Measurements from ENCODE around the gene FUT8. TPM values are rescaled to one million over a fixed set of nuclear protein-coding genes. Genes with fewer than 3 reads are reported as not detected.

Gene FUT8
- total and polyA plus RNA-seq, 2 of the 8 experiments (the other 6 are each of a cell fraction or from before 2014, with no cell fraction given): 10.5 to 25.1 TPM

- H3K79me2 ChIP-seq (ENCODE audit: control insufficient read depth in 1 of 2, insufficient read depth in 2 of 2, low read length in 2 of 2): no peaks in the 10 kb centered on the region
- WGBS, 2 experiments (ENCODE audit: extremely low coverage in 1 of 2, insufficient coverage in 1 of 2, insufficient read length in 1 of 2, insufficient replicate concordance in 2 of 2, low coverage in 1 of 2, low lambda C conversion rate in 2 of 2, missing lambda C conversion rate in 1 of 2): 87% methylated on average over 2 of the region's 2 CpGs; no CpG with 5 or more reads in 1 of the 2 experiments
- FAIRE-seq: no peak
Observed at GRCh38 chr14:65558363-65558762, 145.8 kb downstream of the FUT8 start.

More at GRCh38 chr14:65558363-65558762, 145.8 kb downstream of the FUT8 start:
- H3K4me3 ChIP-seq (ENCODE audit: extremely low read depth in 1 of 4, insufficient read depth in 2 of 4, low read depth in 3 of 4, low read length in 4 of 4): no peak overlapping the region
- peaks cover 0 to 9% (median 0%) of the 10 kb centered on the region in 4 experiments; a peak in 1 of 7 replicates for H3K4me1 ChIP-seq (replicated peaks in 1 of 4; ENCODE audit: control insufficient read depth in 3 of 4, insufficient read depth in 4 of 4, low read length in 3 of 4)
- H3K79me1 ChIP-seq (ENCODE audit: low read depth, low read length): no peaks in the 10 kb centered on the region
- no peak overlapping the region for H2BK5ac ChIP-seq (ENCODE audit: low read depth, low read length)
- ChIA-PET POLR2A (ENCODE audit: partially characterized antibody) (interaction anchor here (0.6 kb wide), 1 partner anchor 146 kb away, joined by 3 read pairs; the partner anchor contains the start of gene FUT8), CTCF (ENCODE audit: partially characterized antibody) (interaction anchor here (0.7 to 1.0 kb wide), 2 partner anchors 12 to 22 kb away, joined by 4 to 5 read pairs; no protein-coding TSS in a partner anchor)
- H3K27me3 ChIP-seq (replicated peaks in 1 of 4; ENCODE audit: control insufficient read depth in 3 of 4, extremely low read depth in 1 of 4, insufficient read depth in 3 of 4, low read length in 3 of 4): no peaks in the 10 kb centered on the region
- no peak overlapping the region for H3K18ac ChIP-seq (ENCODE audit: extremely low read depth, low read length)
- no peak overlapping the region for H3K23ac ChIP-seq (ENCODE audit: insufficient read length)
- H3K27ac ChIP-seq (ENCODE audit: low read depth, low read length): no peak overlapping the region
- no peaks in the 10 kb centered on the region for H4K20me1 ChIP-seq (replicated peaks in 1 of 2; ENCODE audit: control insufficient read depth in 1 of 2, insufficient read depth in 2 of 2, low read length in 2 of 2)
- no peak overlapping the region for H4K8ac ChIP-seq (ENCODE audit: extremely low read depth, insufficient read depth, low read length)
- H3K9ac ChIP-seq (replicated peaks in 1 of 4; ENCODE audit: extremely low read depth in 1 of 4, low read depth in 3 of 4, low read length in 3 of 4): no peak overlapping the region
- H4K5ac ChIP-seq (ENCODE audit: insufficient read length, low read depth, low read length): no peak overlapping the region
- H3K4me2 ChIP-seq (ENCODE audit: insufficient read depth in 1 of 2, low read depth in 2 of 2, low read length in 2 of 2): no peak overlapping the region
- H2BK20ac ChIP-seq (ENCODE audit: low read length): no peak overlapping the region
- H2AFZ ChIP-seq (ENCODE audit: low read length): no peak overlapping the region
- H2BK12ac ChIP-seq (ENCODE audit: low read depth, low read length): no peak overlapping the region
- no peak overlapping the region for H3K4ac ChIP-seq (replicated peaks; ENCODE audit: insufficient read length, low read depth, low read length)
- H2BK15ac ChIP-seq (ENCODE audit: low read length): no peak overlapping the region
- no peak overlapping the region for H4K91ac ChIP-seq (replicated peaks; ENCODE audit: insufficient read length, low read length)
- H3K23me2 ChIP-seq (ENCODE audit: low read depth, low read length): no peaks in the 10 kb centered on the region
- H3K56ac ChIP-seq (replicated peaks; ENCODE audit: insufficient read length, low read depth, low read length): no peak overlapping the region
- no peak overlapping the region for H2BK120ac ChIP-seq (replicated peaks; ENCODE audit: low read depth, low read length)
- H2AK5ac ChIP-seq (ENCODE audit: low read depth, low read length): no peak overlapping the region
- no peak overlapping the region for H3K14ac ChIP-seq (ENCODE audit: insufficient read length)
- H3K9me3 ChIP-seq (ENCODE audit: insufficient read depth in 2 of 2, low read depth in 1 of 2, low read length in 1 of 2): no peaks in the 10 kb centered on the region
- H3K36me3 ChIP-seq (ENCODE audit: control insufficient read depth in 2 of 4, insufficient read depth in 4 of 4, low read length in 3 of 4): no peaks in the 10 kb centered on the region
- TF ChIP-seq ZNF274 (IDR thresholded peaks at IDR 0.05; ENCODE audit: borderline replicate concordance, extremely low read depth, low read length) (no peak), BACH1 (IDR thresholded peaks at IDR 0.05; ENCODE audit: low read length) (no peak), JUN (IDR thresholded peaks at IDR 0.05; ENCODE audit: low read depth, low read length) (no peak), FOSL1 (IDR thresholded peaks at IDR 0.05; ENCODE audit: insufficient read depth, low read depth, low read length) (no peak), MAFK (IDR thresholded peaks at IDR 0.05; ENCODE audit: low read depth, low read length) (no peak), TEAD4 (IDR thresholded peaks at IDR 0.05; ENCODE audit: low read depth, low read length) (no peak), GABPA (IDR thresholded peaks at IDR 0.05; ENCODE audit: borderline replicate concordance, insufficient read depth, low read length) (no peak), TCF12 (IDR thresholded peaks at IDR 0.05; ENCODE audit: low read depth, low read length) (no peak), POLR2AphosphoS5 (IDR thresholded peaks at IDR 0.05; ENCODE audit: low read depth, low read length) (no peak), HDAC6 (IDR thresholded peaks at IDR 0.05; ENCODE audit: low read depth, low read length) (no peak), CTBP2 (IDR thresholded peaks at IDR 0.05; ENCODE audit: borderline replicate concordance, insufficient read depth, insufficient read length, low read length) (no peak), POU5F1 (IDR thresholded peaks at IDR 0.05; ENCODE audit: low read depth, low read length) (no peak)
- DNase-seq (ENCODE audit: low read depth in 1 of 2, low spot score in 2 of 2): no peak

Measured in H1 (cell line).